Neuronal stem cell (in vitro differentiated cells): ENCODE results near the gene MASP1.

Experiments used
- DNase-seq: peaks from one replicate; pipeline ENCODE4 v3.0.0-alpha.2; 2013; ENCODE audit warnings: low spot score
- H2AFZ ChIP-seq: one replicate; pipeline ENCODE4 v1.6.1; 2013; ENCODE audit warnings: mild to moderate bottlenecking, low read length, inconsistent platforms
- H2AK5ac ChIP-seq: 2 replicates; pipeline ENCODE4 v1.6.1; 2013; ENCODE audit warnings: low read depth, mild to moderate bottlenecking, inconsistent platforms, low read length, moderate library complexity, mixed read lengths
- H2BK120ac ChIP-seq: 2 replicates; pipeline ENCODE4 v1.6.1; 2013; ENCODE audit warnings: low read depth, mild to moderate bottlenecking, inconsistent platforms, low read length, moderate library complexity, mixed read lengths
- H2BK12ac ChIP-seq: one replicate; pipeline ENCODE4 v1.6.1; 2013; ENCODE audit warnings: low read length, inconsistent platforms
- H2BK15ac ChIP-seq: 2 replicates; pipeline ENCODE4 v1.6.1; 2013; ENCODE audit warnings: mild to moderate bottlenecking, low read length, inconsistent platforms, mixed read lengths
- H2BK5ac ChIP-seq: one replicate; pipeline ENCODE4 v1.6.1; 2013; ENCODE audit warnings: inconsistent platforms, mild to moderate bottlenecking, low read length, moderate library complexity
- H3K14ac ChIP-seq: one replicate; pipeline ENCODE4 v1.6.1; 2013; ENCODE audit warnings: low read length, inconsistent platforms
- H3K18ac ChIP-seq: 2 replicates; pipeline ENCODE4 v1.6.1; 2013; ENCODE audit warnings: low read length, inconsistent platforms
- H3K23ac ChIP-seq: 2 replicates; pipeline ENCODE4 v1.6.1; 2013; ENCODE audit warnings: low read depth, mild to moderate bottlenecking, mixed read lengths, low read length, inconsistent platforms; ENCODE audit not compliant: poor library complexity
- H3K27ac ChIP-seq: replicated peaks from 3 replicates; pipeline ENCODE4 v1.5.1; 2013; ENCODE audit warnings: low read length, inconsistent platforms
- H3K27me3 ChIP-seq, 3 experiments: 2 replicates each; pipeline ENCODE4 v1.6.1; 2013; ENCODE audit warnings: low read length in 3 of 3, mild to moderate bottlenecking in 2 of 3, inconsistent platforms in 1 of 3, low read depth in 1 of 3, mixed read lengths in 1 of 3, moderate library complexity in 1 of 3; ENCODE audit not compliant: control insufficient read depth in 3 of 3, insufficient read depth in 3 of 3
- H3K36me3 ChIP-seq, 2 donors: replicated peaks in 1 of 2; 2 replicates each; pipeline ENCODE4 v1.6.1; 2013; ENCODE audit warnings: low read length in 2 of 2; ENCODE audit not compliant: control insufficient read depth in 2 of 2, insufficient read depth in 2 of 2
- H3K4ac ChIP-seq: 2 replicates; pipeline ENCODE4 v1.6.1; 2013; ENCODE audit warnings: inconsistent platforms, mild to moderate bottlenecking, low read length, moderate library complexity
- H3K4me1 ChIP-seq, 2 donors: 1 replicate in 1 of 2; 2 replicates in 1 of 2; pipeline ENCODE4 v1.6.1; 2013; ENCODE audit warnings: low read length in 2 of 2, low read depth in 1 of 2; ENCODE audit not compliant: control insufficient read depth in 2 of 2, insufficient read depth in 1 of 2
- H3K4me2 ChIP-seq: one replicate; pipeline ENCODE4 v1.6.1; 2013; ENCODE audit warnings: mild to moderate bottlenecking, low read length, inconsistent platforms; ENCODE audit not compliant: insufficient read depth, poor library complexity, severe bottlenecking
- H3K4me3 ChIP-seq, 2 donors: 2 replicates each; pipeline ENCODE4 v1.5.1; 2013; ENCODE audit warnings: low read length in 2 of 2, mild to moderate bottlenecking in 2 of 2, inconsistent platforms in 1 of 2, moderate library complexity in 1 of 2
- H3K79me1 ChIP-seq: one replicate; pipeline ENCODE4 v1.6.1; 2013; ENCODE audit warnings: low read depth, mild to moderate bottlenecking, inconsistent platforms, low read length, moderate library complexity
- H3K9ac ChIP-seq: one replicate; pipeline ENCODE4 v1.6.1; 2013; ENCODE audit warnings: mild to moderate bottlenecking, low read depth, low read length, inconsistent platforms; ENCODE audit not compliant: poor library complexity
- H3K9me3 ChIP-seq, 2 donors: replicated peaks in 1 of 2; 2 replicates each; pipeline versions ENCODE3 to v1.6.1; 2013; ENCODE audit warnings: low read length in 2 of 2, mild to moderate bottlenecking in 2 of 2, inconsistent platforms in 1 of 2, low read depth in 1 of 2, mixed read lengths in 1 of 2, moderate library complexity in 1 of 2; ENCODE audit not compliant: control insufficient read depth in 2 of 2, insufficient read depth in 1 of 2
- H4K8ac ChIP-seq: one replicate; pipeline ENCODE4 v1.6.1; 2013; ENCODE audit warnings: low read depth, mild to moderate bottlenecking, inconsistent platforms, low read length, moderate library complexity
- H4K91ac ChIP-seq: one replicate; pipeline ENCODE4 v1.6.1; 2013; ENCODE audit warnings: low read length, low read depth, mild to moderate bottlenecking, inconsistent platforms; ENCODE audit not compliant: poor library complexity
- WGBS, 2 donors: extraction: QIAGEN DNeasy Blood & Tissue Kit; methylation state at CpG; one replicate each; pipeline ENCODE4 v1.1.7; 2013; ENCODE audit warnings: missing lambda C conversion rate in 2 of 2, mixed read lengths in 1 of 2; ENCODE audit not compliant: insufficient read length in 2 of 2, insufficient replicate concordance in 1 of 2; ENCODE audit errors: extremely low coverage in 2 of 2; 5-methylcytosine and 5-hydroxymethylcytosine counted together

MASP1 gene

GRCh38 chr3:187263270-187263669 lies 28.3 kb downstream of the MASP1 start:
- no peak overlapping the region for H3K14ac ChIP-seq
- H3K9me3 ChIP-seq, result no peaks in the 10 kb centered on the region
- no peaks in the 10 kb centered on the region for H3K36me3 ChIP-seq
- H2BK5ac ChIP-seq, result no peak overlapping the region
- no peaks in the 10 kb centered on the region for H3K79me1 ChIP-seq
- H3K23ac ChIP-seq, result no peak overlapping the region
- no peak overlapping the region for H3K18ac ChIP-seq
- no peak overlapping the region for H3K27ac ChIP-seq
- H3K27me3 ChIP-seq, result no peaks in the 10 kb centered on the region
- H3K4me2 ChIP-seq, result no peak overlapping the region
- H2BK120ac ChIP-seq, result no peak overlapping the region
- no peak overlapping the region for H2AK5ac ChIP-seq
- no peak overlapping the region for H2AFZ ChIP-seq
- no peak for DNase-seq
- H3K4me1 ChIP-seq, result peaks cover 0 to 3% of the 10 kb centered on the region in 2 donors
- H2BK15ac ChIP-seq, result no peak overlapping the region
- H3K9ac ChIP-seq, result no peak overlapping the region
- H3K4me3 ChIP-seq, result no peak overlapping the region
- no peak overlapping the region for H3K4ac ChIP-seq
- H4K91ac ChIP-seq, result no peak overlapping the region
- H2BK12ac ChIP-seq, result no peak overlapping the region
- no peak overlapping the region for H4K8ac ChIP-seq

- H3K27ac ChIP-seq, result no peak overlapping the region
Measured at GRCh38 chr3:187262360-187262759, 29.2 kb downstream of the MASP1 start.

GRCh38 chr3:187261541-187261969 lies 30.0 kb downstream of the MASP1 start:
- Histone ChIP-seq H2BK15ac (no peak overlapping the region), H3K27ac (no peak overlapping the region), H3K4ac (no peak overlapping the region), H3K4me1 (peaks cover 0 to 3% of the 10 kb centered on the region in 2 donors), H3K9me3 (no peaks in the 10 kb centered on the region), H3K79me1 (no peaks in the 10 kb centered on the region), H3K4me2 (no peak overlapping the region), H3K36me3 (no peaks in the 10 kb centered on the region), H3K18ac (no peak overlapping the region), H2BK5ac (no peak overlapping the region), H3K4me3 (no peak overlapping the region), H4K8ac (no peak overlapping the region), H2AFZ (no peak overlapping the region), H3K27me3 (no peaks in the 10 kb centered on the region), H2AK5ac (no peak overlapping the region), H3K9ac (no peak overlapping the region), H4K91ac (no peak overlapping the region), H3K14ac (no peak overlapping the region), H2BK120ac (no peak overlapping the region), H2BK12ac (no peak overlapping the region), H3K23ac (no peak overlapping the region)
- WGBS, 2 donors, result no CpG with 5 or more reads among the region's 3 CpGs
- DNase-seq, result no peak

More at GRCh38 chr3:187262360-187262759, 29.2 kb downstream of the MASP1 start:
- WGBS, 2 donors, result no CpG with 5 or more reads among the region's 6 CpGs
- H3K18ac ChIP-seq, result no peak overlapping the region
- H3K27me3 ChIP-seq, result no peaks in the 10 kb centered on the region
- H2BK15ac ChIP-seq, result no peak overlapping the region
- H3K36me3 ChIP-seq, result no peaks in the 10 kb centered on the region
- H3K79me1 ChIP-seq, result no peaks in the 10 kb centered on the region
- no peak overlapping the region for H3K4me3 ChIP-seq
- no peak overlapping the region for H2BK12ac ChIP-seq
- no peak overlapping the region for H2BK120ac ChIP-seq
- no peak overlapping the region for H2BK5ac ChIP-seq
- H4K8ac ChIP-seq, result no peak overlapping the region
- H3K23ac ChIP-seq, result no peak overlapping the region
- no peak for DNase-seq
- H3K4ac ChIP-seq, result no peak overlapping the region
- H2AK5ac ChIP-seq, result no peak overlapping the region
- H3K9ac ChIP-seq, result no peak overlapping the region
- no peak overlapping the region for H3K14ac ChIP-seq
- no peaks in the 10 kb centered on the region for H3K9me3 ChIP-seq
- H2AFZ ChIP-seq, result no peak overlapping the region
- H3K4me2 ChIP-seq, result no peak overlapping the region
- H4K91ac ChIP-seq, result no peak overlapping the region
- peaks cover 0 to 3% of the 10 kb centered on the region in 2 donors for H3K4me1 ChIP-seq

- H2AK5ac ChIP-seq, result no peak overlapping the region
- H2BK5ac ChIP-seq, result no peak overlapping the region
- no peak overlapping the region for H3K9ac ChIP-seq
- H3K27ac ChIP-seq, result no peak overlapping the region
- no peaks in the 10 kb centered on the region for H3K79me1 ChIP-seq
- no peak overlapping the region for H3K4me3 ChIP-seq
- DNase-seq, result no peak
- H3K9me3 ChIP-seq, result no peaks in the 10 kb centered on the region
- no peak overlapping the region for H3K23ac ChIP-seq
- H3K4ac ChIP-seq, result no peak overlapping the region
- no peak overlapping the region for H2BK120ac ChIP-seq
- H4K8ac ChIP-seq, result no peak overlapping the region
- H4K91ac ChIP-seq, result no peak overlapping the region
- no CpG with 5 or more reads among the region's 2 CpGs for WGBS, 2 donors
- H2BK12ac ChIP-seq, result no peak overlapping the region
- no peak overlapping the region for H2AFZ ChIP-seq
- no peak overlapping the region for H2BK15ac ChIP-seq
- H3K27me3 ChIP-seq, result no peaks in the 10 kb centered on the region
- no peak overlapping the region for H3K14ac ChIP-seq
- no peak overlapping the region for H3K18ac ChIP-seq
- no peak overlapping the region for H3K4me2 ChIP-seq
- H3K36me3 ChIP-seq, result no peaks in the 10 kb centered on the region
- H3K4me1 ChIP-seq, result peaks cover 0 to 2% of the 10 kb centered on the region in 2 donors
Measured at GRCh38 chr3:187259171-187259570, 32.4 kb downstream of the MASP1 start.
